Measurements from ENCODE around the gene GPR27. TPM values are rescaled to one million over a fixed set of nuclear protein-coding genes. Genes with fewer than 3 reads are reported as not detected.

The GPR27 gene
- total and polyA plus RNA-seq, 2 of the 8 experiments (the other 6 are each of a cell fraction or from before 2014, with no cell fraction given), result 11.3 to 12.5 TPM

DNA sequence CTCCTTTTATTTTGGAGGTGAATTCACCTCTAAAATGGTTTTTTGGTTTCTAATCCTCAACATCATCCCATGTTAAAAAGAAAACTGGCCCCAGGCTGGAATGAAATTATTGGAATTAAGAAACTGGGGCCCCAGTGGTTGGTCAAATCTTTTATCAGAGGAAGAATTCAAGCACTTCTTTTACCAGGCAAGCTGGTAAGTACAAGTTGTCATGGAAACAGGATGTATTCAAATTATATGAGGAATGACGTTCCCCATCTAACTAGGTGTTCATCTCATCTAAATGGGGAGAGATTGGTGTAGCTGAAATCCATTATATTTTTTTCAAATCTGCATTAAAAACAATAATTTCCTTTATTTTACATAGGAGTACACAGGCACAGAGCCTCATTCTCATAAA lies 18.8 kb upstream of the GPR27 start:
- Histone ChIP-seq H3K27ac (ENCODE audit: low read depth, low read length) (no peak overlapping the region), H3K23ac (ENCODE audit: insufficient read length) (no peak overlapping the region), H2BK120ac (replicated peaks; ENCODE audit: low read depth, low read length) (no peak overlapping the region), H3K18ac (ENCODE audit: extremely low read depth, low read length) (no peak overlapping the region), H3K4me2 (ENCODE audit: insufficient read depth in 1 of 2, low read depth in 2 of 2, low read length in 2 of 2) (no peak overlapping the region), H2AK5ac (ENCODE audit: low read depth, low read length) (no peak overlapping the region), H3K56ac (replicated peaks; ENCODE audit: insufficient read length, low read depth, low read length) (no peak overlapping the region), H4K91ac (replicated peaks; ENCODE audit: insufficient read length, low read length) (no peak overlapping the region), H3K4ac (replicated peaks; ENCODE audit: insufficient read length, low read depth, low read length) (no peak overlapping the region), H3K4me3 (ENCODE audit: extremely low read depth in 1 of 4, insufficient read depth in 2 of 4, low read depth in 3 of 4, low read length in 4 of 4) (no peak overlapping the region), H4K20me1 (replicated peaks in 1 of 2; ENCODE audit: control insufficient read depth in 1 of 2, insufficient read depth in 2 of 2, low read length in 2 of 2) (no peaks in the 10 kb centered on the region), H2BK20ac (ENCODE audit: low read length) (no peak overlapping the region), H3K9me3 (ENCODE audit: insufficient read depth in 2 of 2, low read depth in 1 of 2, low read length in 1 of 2) (no peaks in the 10 kb centered on the region), H3K23me2 (ENCODE audit: low read depth, low read length) (no peaks in the 10 kb centered on the region), H3K36me3 (ENCODE audit: control insufficient read depth in 2 of 4, insufficient read depth in 4 of 4, low read length in 3 of 4) (no peaks in the 10 kb centered on the region), H2BK5ac (ENCODE audit: low read depth, low read length) (no peak overlapping the region), H3K27me3 (replicated peaks in 1 of 4; ENCODE audit: control insufficient read depth in 3 of 4, extremely low read depth in 1 of 4, insufficient read depth in 3 of 4, low read length in 3 of 4) (no peaks in the 10 kb centered on the region), H3K79me2 (ENCODE audit: control insufficient read depth in 1 of 2, insufficient read depth in 2 of 2, low read length in 2 of 2) (no peaks in the 10 kb centered on the region), H2BK12ac (ENCODE audit: low read depth, low read length) (no peak overlapping the region), H4K5ac (ENCODE audit: insufficient read length, low read depth, low read length) (no peak overlapping the region), H3K4me1 (replicated peaks in 1 of 4; ENCODE audit: control insufficient read depth in 3 of 4, insufficient read depth in 4 of 4, low read length in 3 of 4) (peaks cover 0 to 3% (median 2%) of the 10 kb centered on the region in 4 experiments; a peak in 3 of 7 replicates), H4K8ac (ENCODE audit: extremely low read depth, insufficient read depth, low read length) (no peak overlapping the region), H2AFZ (ENCODE audit: low read length) (no peak overlapping the region), H3K79me1 (ENCODE audit: low read depth, low read length) (no peaks in the 10 kb centered on the region), H2BK15ac (ENCODE audit: low read length) (no peak overlapping the region), H3K14ac (ENCODE audit: insufficient read length) (no peak overlapping the region), H3K9ac (replicated peaks in 1 of 4; ENCODE audit: extremely low read depth in 1 of 4, low read depth in 3 of 4, low read length in 3 of 4) (no peak overlapping the region)
- FAIRE-seq, result no peak
- WGBS, 2 experiments (ENCODE audit: extremely low coverage in 1 of 2, insufficient coverage in 1 of 2, insufficient read length in 1 of 2, insufficient replicate concordance in 2 of 2, low coverage in 1 of 2, low lambda C conversion rate in 2 of 2, missing lambda C conversion rate in 1 of 2), result 79% methylated on average over 1 of the region's 1 CpG; no CpG with 5 or more reads in 1 of the 2 experiments
- TF ChIP-seq JUN (IDR thresholded peaks at IDR 0.05; ENCODE audit: low read depth, low read length) (no peak), CHD2 (IDR thresholded peaks at IDR 0.05; ENCODE audit: low read length) (no peak), KDM5A (IDR thresholded peaks at IDR 0.05; ENCODE audit: low read length) (no peak), EP300 (IDR thresholded peaks at IDR 0.05; ENCODE audit: borderline replicate concordance in 1 of 2, low read depth in 2 of 2, low read length in 2 of 2) (no peak)
- DNase-seq (ENCODE audit: low read depth in 1 of 2, low spot score in 2 of 2), result no peak
- ChIA-PET POLR2A (ENCODE audit: partially characterized antibody) (no interaction called here), CTCF (ENCODE audit: partially characterized antibody) (interaction anchor here (2.1 kb wide), 1 partner anchor 124 kb away, joined by 6 read pairs; no protein-coding TSS in a partner anchor)

All from H1 (cell line).